Measurements from ENCODE around the gene TTBK1.

The TTBK1 gene

GRCh38 chr6:43331891-43332290 lies 88.6 kb downstream of the TTBK1 start:
- no peak overlapping the region for H3K27ac Mint-ChIP-seq

GRCh38 chr6:43334466-43335095 lies 91.3 kb downstream of the TTBK1 start:
- Mint-ChIP-seq H3K9me3 (no peaks in the 10 kb centered on the region), H3K27ac (no peak overlapping the region), H3K27me3 (ENCODE audit: low read depth) (peaks cover 5% of the 10 kb centered on the region), H3K4me3 (no peak overlapping the region), H3K36me3 (ENCODE audit: low read depth) (peaks cover 11% of the 10 kb centered on the region), H3K4me1 (ENCODE audit: low read depth) (peaks cover 13% of the 10 kb centered on the region)

More at GRCh38 chr6:43331891-43332290, 88.6 kb downstream of the TTBK1 start:
- H3K9me3 Mint-ChIP-seq = no peaks in the 10 kb centered on the region
- H3K4me1 Mint-ChIP-seq (ENCODE audit: low read depth) = peaks cover 10% of the 10 kb centered on the region
- H3K4me3 Mint-ChIP-seq = no peak overlapping the region
- H3K36me3 Mint-ChIP-seq (ENCODE audit: low read depth) = peaks cover 3% of the 10 kb centered on the region
- H3K27me3 Mint-ChIP-seq (ENCODE audit: low read depth) = peaks cover 10% of the 10 kb centered on the region

GRCh38 chr6:43335469-43335868 lies 92.2 kb downstream of the TTBK1 start:
- peaks cover 5% of the 10 kb centered on the region for H3K27me3 Mint-ChIP-seq (ENCODE audit: low read depth)
- H3K4me1 Mint-ChIP-seq (ENCODE audit: low read depth) = peaks cover 13% of the 10 kb centered on the region
- no peak overlapping the region for H3K27ac Mint-ChIP-seq
- H3K4me3 Mint-ChIP-seq = no peak overlapping the region
- peaks cover 18% of the 10 kb centered on the region for H3K36me3 Mint-ChIP-seq (ENCODE audit: low read depth)
- H3K9me3 Mint-ChIP-seq = no peaks in the 10 kb centered on the region

GRCh38 chr6:43336382-43336781 lies 93.1 kb downstream of the TTBK1 start:
- peaks cover 25% of the 10 kb centered on the region for H3K36me3 Mint-ChIP-seq (ENCODE audit: low read depth)
- H3K9me3 Mint-ChIP-seq = no peaks in the 10 kb centered on the region
- no peak overlapping the region for H3K4me3 Mint-ChIP-seq
- H3K4me1 Mint-ChIP-seq (ENCODE audit: low read depth) = peaks cover 9% of the 10 kb centered on the region
- peaks cover 5% of the 10 kb centered on the region for H3K27me3 Mint-ChIP-seq (ENCODE audit: low read depth)
- H3K27ac Mint-ChIP-seq = no peak overlapping the region
